Measurements from ENCODE around the gene STK35. TPM values are rescaled to one million over a fixed set of nuclear protein-coding genes. Genes with fewer than 3 reads are reported as not detected.

STK35 gene
- total and polyA plus RNA-seq, 9 of the 15 experiments (the other 6 are each of a cell fraction or from before 2014, with no cell fraction given), result 1.0 to 11.0 (median 6.3) TPM

DNA sequence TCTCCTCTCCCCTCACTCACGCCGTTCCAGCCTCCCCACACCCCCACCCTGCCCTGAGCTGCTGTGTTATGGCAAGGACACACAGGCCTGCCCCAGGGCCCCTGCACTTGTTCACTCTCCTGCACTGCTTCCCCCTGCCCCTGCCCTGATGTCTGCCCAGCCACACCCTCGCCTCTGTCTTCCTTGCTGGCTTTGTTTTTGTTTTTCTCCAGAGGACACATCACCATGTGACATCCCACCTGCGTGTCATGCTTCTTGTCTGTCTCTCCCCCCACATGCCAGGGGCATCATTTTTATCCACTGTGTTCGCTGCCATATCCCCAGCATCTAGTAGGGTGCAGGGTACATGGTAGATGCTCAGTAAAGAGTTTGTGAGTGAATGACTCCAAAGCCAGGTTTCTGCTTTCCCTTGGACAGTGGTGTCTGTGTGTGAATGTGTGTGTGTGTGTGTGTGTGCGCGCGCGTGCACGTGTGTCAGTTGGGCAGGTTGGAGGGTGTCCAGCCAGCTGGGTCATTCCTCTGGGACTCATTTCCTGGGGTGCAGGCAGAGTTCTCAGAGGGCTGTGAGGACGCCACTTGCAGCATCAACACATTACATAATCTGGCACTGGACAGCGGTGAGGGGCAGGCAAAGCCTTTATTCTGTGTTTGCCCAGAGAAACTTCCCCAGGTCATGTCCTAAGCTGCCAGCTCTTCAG is 60.6 kb downstream of the STK35 start:
- Histone ChIP-seq H3K27me3 (ENCODE audit: control insufficient read depth in 2 of 2, insufficient read depth in 2 of 2, low read length in 2 of 2) (peaks cover 2 to 35% of the 10 kb centered on the region in 2 experiments; a peak in 3 of 5 replicates), H2AFZ (ENCODE audit: low read depth, low read length) (no peak overlapping the region), H3K9me3 (replicated peaks; ENCODE audit: control insufficient read depth, insufficient read depth, low read depth, low read length) (no peaks in the 10 kb centered on the region), H3K27ac (ENCODE audit: extremely low read depth, low read depth, low read length) (no peak overlapping the region), H3K4me3 (no peak overlapping the region), H3K36me3 (ENCODE audit: control insufficient read depth, insufficient read depth, low read length) (no peaks in the 10 kb centered on the region), H4K20me1 (replicated peaks; ENCODE audit: control insufficient read depth, insufficient read depth, low read length) (peaks cover 4% of the 10 kb centered on the region; the same call in 1 of the 2 replicates), H3K9ac (ENCODE audit: insufficient read depth in 1 of 2, low read depth in 2 of 2, low read length in 2 of 2) (no peak overlapping the region), H3K79me2 (ENCODE audit: control insufficient read depth, insufficient read depth, low read length) (no peaks in the 10 kb centered on the region), H3K4me1 (replicated peaks in 1 of 2; ENCODE audit: control insufficient read depth in 2 of 2, insufficient read depth in 2 of 2, low read length in 2 of 2) (no peaks in the 10 kb centered on the region), H3K4me2 (ENCODE audit: insufficient read depth, low read length) (no peak overlapping the region), H3K9me1 (ENCODE audit: control insufficient read depth, insufficient read depth, low read length) (no peaks in the 10 kb centered on the region)
- no peak for DNase-seq (ENCODE audit: extremely low read depth in 1 of 4, low spot score in 3 of 4)
- in situ Hi-C loops (cut with MboI) (no loop called here), intact Hi-C loops (cut with micrococcal nuclease) (no loop called here)
- POLR2A ChIA-PET, result interaction anchor here (0.5 to 1.3 kb wide), 2 partner anchors 13 to 179 kb away, joined by 3 read pairs; no protein-coding TSS in a partner anchor
- ATAC-seq, result no peak
- BruUV-seq (replicated peaks), result no TSS peak
- WGBS (ENCODE audit: insufficient coverage, low coverage, missing lambda C conversion rate), result 19% methylated on average over 7 of the region's 12 CpGs
- no peak for FAIRE-seq
- CTCF ChIA-PET (ENCODE audit: low intra/inter-chr PET ratio), result no interaction called here
- TF ChIP-seq ZNF707 (CRISPR knock-in tag; conservative IDR thresholded peaks at IDR 0.05) (no peak), POLR3G (IDR thresholded peaks at IDR 0.05; ENCODE audit: extremely low read depth, insufficient read length, insufficient replicate concordance) (no peak), HNRNPK (IDR thresholded peaks at IDR 0.05; ENCODE audit: low read depth, low read length, poor library complexity, severe bottlenecking) (no peak), ZNF24 (IDR thresholded peaks at IDR 0.05) (no peak), ZNF324 (CRISPR knock-in tag; IDR thresholded peaks at IDR 0.05) (no peak), ZFP1 (CRISPR knock-in tag; IDR thresholded peaks at IDR 0.05) (no peak), PHB (CRISPR knock-in tag; IDR thresholded peaks at IDR 0.05) (no peak), HOXB6 (CRISPR knock-in tag; IDR thresholded peaks at IDR 0.05; ENCODE audit: borderline replicate concordance) (no peak), BMI1 (IDR thresholded peaks at IDR 0.05; ENCODE audit: low read length) (no peak), ATF1 (CRISPR knock-in tag; IDR thresholded peaks at IDR 0.05) (no peak), ATF1 (tag; IDR thresholded peaks at IDR 0.05) (no peak), PHF8 (IDR thresholded peaks at IDR 0.05; ENCODE audit: borderline replicate concordance, low read length) (no peak), GTF2F1 (IDR thresholded peaks at IDR 0.05; ENCODE audit: low read depth, low read length) (no peak)
- TF ChIP-seq, protein P1, sequence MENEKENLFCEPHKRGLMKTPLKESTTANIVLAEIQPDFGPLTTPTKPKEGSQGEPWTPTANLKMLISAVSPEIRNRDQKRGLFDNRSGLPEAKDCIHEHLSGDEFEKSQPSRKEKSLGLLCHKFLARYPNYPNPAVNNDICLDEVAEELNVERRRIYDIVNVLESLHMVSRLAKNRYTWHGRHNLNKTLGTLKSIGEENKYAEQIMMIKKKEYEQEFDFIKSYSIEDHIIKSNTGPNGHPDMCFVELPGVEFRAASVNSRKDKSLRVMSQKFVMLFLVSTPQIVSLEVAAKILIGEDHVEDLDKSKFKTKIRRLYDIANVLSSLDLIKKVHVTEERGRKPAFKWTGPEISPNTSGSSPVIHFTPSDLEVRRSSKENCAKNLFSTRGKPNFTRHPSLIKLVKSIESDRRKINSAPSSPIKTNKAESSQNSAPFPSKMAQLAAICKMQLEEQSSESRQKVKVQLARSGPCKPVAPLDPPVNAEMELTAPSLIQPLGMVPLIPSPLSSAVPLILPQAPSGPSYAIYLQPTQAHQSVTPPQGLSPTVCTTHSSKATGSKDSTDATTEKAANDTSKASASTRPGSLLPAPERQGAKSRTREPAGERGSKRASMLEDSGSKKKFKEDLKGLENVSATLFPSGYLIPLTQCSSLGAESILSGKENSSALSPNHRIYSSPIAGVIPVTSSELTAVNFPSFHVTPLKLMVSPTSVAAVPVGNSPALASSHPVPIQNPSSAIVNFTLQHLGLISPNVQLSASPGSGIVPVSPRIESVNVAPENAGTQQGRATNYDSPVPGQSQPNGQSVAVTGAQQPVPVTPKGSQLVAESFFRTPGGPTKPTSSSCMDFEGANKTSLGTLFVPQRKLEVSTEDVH (IDR thresholded peaks at IDR 0.05; ENCODE audit: low read depth, partially characterized antibody), result no peak
- TF ChIP-seq, protein P2, sequence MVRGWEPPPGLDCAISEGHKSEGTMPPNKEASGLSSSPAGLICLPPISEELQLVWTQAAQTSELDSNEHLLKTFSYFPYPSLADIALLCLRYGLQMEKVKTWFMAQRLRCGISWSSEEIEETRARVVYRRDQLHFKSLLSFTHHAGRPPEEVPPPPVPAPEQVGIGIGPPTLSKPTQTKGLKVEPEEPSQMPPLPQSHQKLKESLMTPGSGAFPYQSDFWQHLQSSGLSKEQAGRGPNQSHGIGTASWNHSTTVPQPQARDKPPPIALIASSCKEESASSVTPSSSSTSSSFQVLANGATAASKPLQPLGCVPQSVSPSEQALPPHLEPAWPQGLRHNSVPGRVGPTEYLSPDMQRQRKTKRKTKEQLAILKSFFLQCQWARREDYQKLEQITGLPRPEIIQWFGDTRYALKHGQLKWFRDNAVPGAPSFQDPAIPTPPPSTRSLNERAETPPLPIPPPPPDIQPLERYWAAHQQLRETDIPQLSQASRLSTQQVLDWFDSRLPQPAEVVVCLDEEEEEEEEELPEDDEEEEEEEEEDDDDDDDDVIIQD (CRISPR knock-in tag; IDR thresholded peaks at IDR 0.05), result no peak
- TF ChIP-seq, protein P3, sequence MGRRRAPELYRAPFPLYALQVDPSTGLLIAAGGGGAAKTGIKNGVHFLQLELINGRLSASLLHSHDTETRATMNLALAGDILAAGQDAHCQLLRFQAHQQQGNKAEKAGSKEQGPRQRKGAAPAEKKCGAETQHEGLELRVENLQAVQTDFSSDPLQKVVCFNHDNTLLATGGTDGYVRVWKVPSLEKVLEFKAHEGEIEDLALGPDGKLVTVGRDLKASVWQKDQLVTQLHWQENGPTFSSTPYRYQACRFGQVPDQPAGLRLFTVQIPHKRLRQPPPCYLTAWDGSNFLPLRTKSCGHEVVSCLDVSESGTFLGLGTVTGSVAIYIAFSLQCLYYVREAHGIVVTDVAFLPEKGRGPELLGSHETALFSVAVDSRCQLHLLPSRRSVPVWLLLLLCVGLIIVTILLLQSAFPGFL (CRISPR knock-in tag; IDR thresholded peaks at IDR 0.05), result no peak
- TF ChIP-seq, protein P4, sequence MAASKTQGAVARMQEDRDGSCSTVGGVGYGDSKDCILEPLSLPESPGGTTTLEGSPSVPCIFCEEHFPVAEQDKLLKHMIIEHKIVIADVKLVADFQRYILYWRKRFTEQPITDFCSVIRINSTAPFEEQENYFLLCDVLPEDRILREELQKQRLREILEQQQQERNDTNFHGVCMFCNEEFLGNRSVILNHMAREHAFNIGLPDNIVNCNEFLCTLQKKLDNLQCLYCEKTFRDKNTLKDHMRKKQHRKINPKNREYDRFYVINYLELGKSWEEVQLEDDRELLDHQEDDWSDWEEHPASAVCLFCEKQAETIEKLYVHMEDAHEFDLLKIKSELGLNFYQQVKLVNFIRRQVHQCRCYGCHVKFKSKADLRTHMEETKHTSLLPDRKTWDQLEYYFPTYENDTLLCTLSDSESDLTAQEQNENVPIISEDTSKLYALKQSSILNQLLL (CRISPR knock-in tag; IDR thresholded peaks at IDR 0.05; ENCODE audit: borderline replicate concordance), result no peak
